Measurements from ENCODE around the gene CBR4. TPM values are rescaled to one million over a fixed set of nuclear protein-coding genes. Genes with fewer than 3 reads are reported as not detected.

Gene CBR4
- total and polyA plus RNA-seq, 8 donors, result 7.2 to 17.0 (median 11.6) TPM

DNA sequence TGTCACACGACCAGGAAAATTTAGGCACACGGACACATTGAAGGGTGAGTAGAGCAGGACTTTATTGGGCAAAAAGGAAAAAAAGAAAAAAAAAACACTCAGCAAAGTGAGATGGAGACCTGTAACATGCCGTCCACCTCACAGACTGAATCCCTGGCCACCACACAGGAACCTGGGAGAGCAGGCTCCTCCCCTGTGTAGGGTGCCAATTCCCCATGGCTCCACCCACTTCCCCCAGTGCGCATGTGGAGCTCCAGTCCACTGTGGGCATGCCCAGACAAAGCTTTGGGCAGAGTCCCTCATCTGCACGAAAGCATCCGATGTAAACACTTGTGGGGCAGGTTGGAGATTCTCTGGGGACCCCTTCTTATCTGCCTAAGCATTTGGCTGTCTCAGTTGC, 23.6 kb upstream of the CBR4 start:
- intact Hi-C loops (cut with DNase I), result no loop called here
- TF ChIP-seq, protein P1, sequence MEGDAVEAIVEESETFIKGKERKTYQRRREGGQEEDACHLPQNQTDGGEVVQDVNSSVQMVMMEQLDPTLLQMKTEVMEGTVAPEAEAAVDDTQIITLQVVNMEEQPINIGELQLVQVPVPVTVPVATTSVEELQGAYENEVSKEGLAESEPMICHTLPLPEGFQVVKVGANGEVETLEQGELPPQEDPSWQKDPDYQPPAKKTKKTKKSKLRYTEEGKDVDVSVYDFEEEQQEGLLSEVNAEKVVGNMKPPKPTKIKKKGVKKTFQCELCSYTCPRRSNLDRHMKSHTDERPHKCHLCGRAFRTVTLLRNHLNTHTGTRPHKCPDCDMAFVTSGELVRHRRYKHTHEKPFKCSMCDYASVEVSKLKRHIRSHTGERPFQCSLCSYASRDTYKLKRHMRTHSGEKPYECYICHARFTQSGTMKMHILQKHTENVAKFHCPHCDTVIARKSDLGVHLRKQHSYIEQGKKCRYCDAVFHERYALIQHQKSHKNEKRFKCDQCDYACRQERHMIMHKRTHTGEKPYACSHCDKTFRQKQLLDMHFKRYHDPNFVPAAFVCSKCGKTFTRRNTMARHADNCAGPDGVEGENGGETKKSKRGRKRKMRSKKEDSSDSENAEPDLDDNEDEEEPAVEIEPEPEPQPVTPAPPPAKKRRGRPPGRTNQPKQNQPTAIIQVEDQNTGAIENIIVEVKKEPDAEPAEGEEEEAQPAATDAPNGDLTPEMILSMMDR (IDR thresholded peaks at IDR 0.05), result no peak
- ATAC-seq, result peak in 3 of 4 donors; percentile 46 to 76 (median 56)
- Histone ChIP-seq H3K4me3 (no peak overlapping the region), H3K27ac (no peak overlapping the region), H3K9me3 (no peaks in the 10 kb centered on the region), H3K4me1 (no peaks in the 10 kb centered on the region), H3K36me3 (no peaks in the 10 kb centered on the region), H3K27me3 (no peaks in the 10 kb centered on the region)
- peak in 3 of 6 donors; percentile 19 to 39 (median 33) for DNase-seq
- 71 to 76% methylated on average over 6 of the region's 6 CpGs for WGBS, 2 donors
- no peak for FAIRE-seq

DNA sequence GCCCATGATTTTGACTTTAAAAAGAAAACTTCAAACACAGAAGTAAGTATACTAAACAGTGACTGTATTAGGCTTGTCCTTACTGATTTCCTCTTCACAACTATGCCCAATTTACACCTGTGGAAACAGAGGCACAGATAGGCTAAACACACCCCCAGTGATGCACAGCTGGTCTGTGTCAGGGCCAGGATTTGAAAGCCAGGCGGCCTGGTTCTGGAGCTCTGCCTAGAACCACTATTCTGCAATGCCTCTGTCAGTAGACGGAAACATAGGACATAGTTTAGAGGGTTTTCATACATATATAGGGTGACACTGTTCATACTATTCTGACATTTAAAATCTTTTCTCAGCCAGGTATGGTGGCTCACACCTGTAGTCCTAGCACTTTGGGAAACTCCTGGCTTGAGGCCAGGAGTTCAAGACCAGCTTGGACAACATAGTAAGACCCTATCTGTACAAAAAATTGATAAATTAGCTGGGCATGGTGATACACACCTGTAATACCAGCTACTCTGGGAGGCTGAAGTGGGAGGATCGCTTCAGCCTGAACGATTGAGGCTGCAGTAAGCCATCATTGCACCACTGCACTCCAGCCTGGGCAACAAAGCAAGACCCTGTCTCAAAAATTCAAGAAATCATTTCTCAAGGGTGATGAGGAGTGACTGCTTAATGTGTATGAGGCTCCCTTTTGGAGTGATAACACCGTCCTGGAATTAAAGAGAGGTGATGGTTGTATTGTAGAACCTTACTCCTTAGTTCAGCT, 23.0 kb upstream of the CBR4 start:
- Histone ChIP-seq H3K27ac (no peak overlapping the region), H3K36me3 (no peaks in the 10 kb centered on the region), H3K4me1 (no peaks in the 10 kb centered on the region), H3K4me3 (no peak overlapping the region), H3K9me3 (no peaks in the 10 kb centered on the region), H3K27me3 (no peaks in the 10 kb centered on the region)
- TF ChIP-seq, protein P1 (IDR thresholded peaks at IDR 0.05), result no peak
- FAIRE-seq, result no peak
- WGBS, 2 donors, result 87 to 89% methylated on average over 5 of the region's 5 CpGs
- intact Hi-C loops (cut with DNase I), result no loop called here
- DNase-seq, result no peak
- ATAC-seq, result no peak

DNA sequence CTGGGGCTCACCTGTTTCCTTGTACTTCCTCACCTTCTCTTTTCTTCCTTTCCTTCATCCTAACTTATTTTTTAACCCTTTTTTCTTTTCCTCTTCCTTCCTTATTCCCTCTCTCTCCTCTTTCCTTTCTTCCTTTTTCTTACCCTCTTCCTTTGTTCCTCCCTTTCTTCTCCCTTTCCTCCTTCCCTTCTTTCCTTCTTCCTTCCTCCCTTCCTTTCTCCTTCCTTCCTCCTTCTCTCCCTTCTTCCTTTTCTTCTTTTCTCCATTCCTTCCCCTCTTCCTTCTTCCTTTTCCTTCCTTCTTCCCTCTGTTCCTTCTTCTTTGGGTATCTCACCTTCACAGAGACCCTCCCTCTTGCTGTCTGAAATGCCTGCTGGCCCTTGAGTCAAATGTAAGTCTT, 22.1 kb upstream of the CBR4 start:
- Histone ChIP-seq H3K27ac (no peak overlapping the region), H3K4me1 (no peaks in the 10 kb centered on the region), H3K9me3 (no peaks in the 10 kb centered on the region), H3K27me3 (no peaks in the 10 kb centered on the region), H3K36me3 (no peaks in the 10 kb centered on the region), H3K4me3 (no peak overlapping the region)
- intact Hi-C loops (cut with DNase I), result no loop called here
- TF ChIP-seq, protein P1 (IDR thresholded peaks at IDR 0.05), result no peak
- FAIRE-seq, result no peak
- DNase-seq, result no peak
- no peak for ATAC-seq

DNA sequence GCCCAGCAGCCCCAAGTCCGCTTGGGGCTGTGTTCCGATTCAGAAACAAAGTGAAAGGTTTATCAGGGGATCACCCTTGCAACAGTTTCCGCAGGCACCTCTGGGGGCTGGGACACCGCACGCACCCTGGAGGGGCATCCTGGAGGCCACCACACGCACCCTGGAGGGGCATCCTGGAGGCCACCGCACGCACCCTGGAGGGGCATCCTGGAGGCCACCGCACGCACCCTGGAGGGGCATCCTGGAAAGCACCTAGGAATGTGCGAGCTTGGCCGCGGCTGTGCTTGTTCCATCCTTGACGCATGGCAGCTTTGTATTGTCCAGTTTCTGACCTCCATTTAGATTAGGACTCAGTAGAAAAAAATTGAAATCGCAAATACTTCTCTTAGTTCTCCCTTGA, 21.3 kb upstream of the CBR4 start:
- ATAC-seq, result no peak
- no peaks in the 10 kb centered on the region for H3K9me3 ChIP-seq

DNA sequence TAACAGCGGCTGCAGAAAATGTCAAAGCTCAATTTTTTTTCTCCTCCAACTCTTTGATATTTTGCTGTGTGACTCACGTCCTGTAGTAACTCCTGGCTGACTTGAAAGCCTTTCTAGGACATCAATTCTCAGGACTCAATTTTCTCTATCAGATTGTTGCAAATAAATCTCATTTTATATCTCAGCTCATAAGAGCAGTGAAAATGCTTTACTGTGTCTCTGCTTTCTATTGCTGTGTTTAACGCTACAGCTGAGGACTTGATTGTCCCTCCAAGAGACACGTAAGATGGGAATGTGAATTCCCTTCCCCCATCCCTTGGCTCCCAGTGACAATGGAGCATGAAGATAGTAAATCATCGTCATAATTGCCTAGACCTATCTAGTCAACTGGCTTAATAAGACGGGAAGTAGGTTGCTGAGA, 20.5 kb upstream of the CBR4 start:
- H3K27me3 ChIP-seq, result no peaks in the 10 kb centered on the region
- TF ChIP-seq, protein P1 (IDR thresholded peaks at IDR 0.05), result no peak
- no peaks in the 10 kb centered on the region for H3K36me3 ChIP-seq
- no peaks in the 10 kb centered on the region for H3K4me1 ChIP-seq
- intact Hi-C loops (cut with DNase I), result no loop called here
- H3K9me3 ChIP-seq, result no peaks in the 10 kb centered on the region
- no peak overlapping the region for H3K27ac ChIP-seq
- no peak for FAIRE-seq
- no peak for ATAC-seq
- no peak overlapping the region for H3K4me3 ChIP-seq
- no peak for DNase-seq
- 69 to 84% methylated on average over 6 of the region's 6 CpGs for WGBS, 2 donors

More for the DNA sequence above, 21.3 kb upstream of the CBR4 start:
- intact Hi-C loops (cut with DNase I), result no loop called here
- no peak overlapping the region for H3K4me3 ChIP-seq
- no peaks in the 10 kb centered on the region for H3K36me3 ChIP-seq
- DNase-seq (peak in 1 of 6 donors; percentile 51), FAIRE-seq (no peak)
- no peaks in the 10 kb centered on the region for H3K27me3 ChIP-seq
- WGBS, 2 donors, result 94% methylated on average over 15 of the region's 15 CpGs
- TF ChIP-seq, protein P1 (IDR thresholded peaks at IDR 0.05), result no peak
- H3K27ac ChIP-seq, result no peak overlapping the region
- no peaks in the 10 kb centered on the region for H3K4me1 ChIP-seq

Measured in pancreas (tissue), 10 donors.